Upper lobe of left lung (tissue), 4 donors: Measurements from ENCODE around the gene HPCAL1.

Experiments used
- CTCF ChIP-seq, 6 experiments: fragments of 450-650 bp in 4 of 6; fragments of 200-600 bp in 2 of 6; sonication (generic) in 2 of 6; IDR thresholded peaks; one replicate each; pipeline ENCODE4 v1.5.1; 2016 to 2019; ENCODE audit warnings: antibody characterized with exemption in 6 of 6
- POLR2AphosphoS5 ChIP-seq, 2 donors: sonication (generic); formaldehyde crosslinking; IDR thresholded peaks; one replicate each; pipeline ENCODE4 v1.5.1; 2017; ENCODE audit warnings: antibody characterized with exemption in 2 of 2

- TF ChIP-seq POLR2AphosphoS5 (IDR thresholded peaks at IDR 0.05) = no peak
- TF ChIP-seq CTCF (IDR thresholded peaks at IDR 0.05) = no peak
These were observed 163.2 kb downstream of the HPCAL1 start for GRCh38 chr2:10465910-10466309.
